Measurements from ENCODE around the gene TTLL6. TPM values are rescaled to one million over a fixed set of nuclear protein-coding genes. Genes with fewer than 3 reads are reported as not detected.

The TTLL6 gene
- total and polyA plus RNA-seq, 9 of the 15 experiments (the other 6 are each of a cell fraction or from before 2014, with no cell fraction given) = 0.05 TPM; not detected in 8

GRCh38 chr17:48773245-48773644 is 43.8 kb downstream of the TTLL6 start (continued):
- TF ChIP-seq RBM34 (IDR thresholded peaks at IDR 0.05; ENCODE audit: borderline replicate concordance, insufficient read depth, low read length) (no peak), RREB1 (CRISPR knock-in tag; IDR thresholded peaks at IDR 0.05) (no peak), ARID2 (IDR thresholded peaks at IDR 0.05) (no peak), KAT7 (CRISPR knock-in tag; IDR thresholded peaks at IDR 0.05; ENCODE audit: borderline replicate concordance) (no peak), MEF2D (tag; conservative IDR thresholded peaks at IDR 0.05; ENCODE audit: low read depth) (no peak), GATAD2B (IDR thresholded peaks at IDR 0.05; ENCODE audit: borderline replicate concordance) (no peak)
